ENCODE results near the gene SUCLG1.

Gene SUCLG1

DNA sequence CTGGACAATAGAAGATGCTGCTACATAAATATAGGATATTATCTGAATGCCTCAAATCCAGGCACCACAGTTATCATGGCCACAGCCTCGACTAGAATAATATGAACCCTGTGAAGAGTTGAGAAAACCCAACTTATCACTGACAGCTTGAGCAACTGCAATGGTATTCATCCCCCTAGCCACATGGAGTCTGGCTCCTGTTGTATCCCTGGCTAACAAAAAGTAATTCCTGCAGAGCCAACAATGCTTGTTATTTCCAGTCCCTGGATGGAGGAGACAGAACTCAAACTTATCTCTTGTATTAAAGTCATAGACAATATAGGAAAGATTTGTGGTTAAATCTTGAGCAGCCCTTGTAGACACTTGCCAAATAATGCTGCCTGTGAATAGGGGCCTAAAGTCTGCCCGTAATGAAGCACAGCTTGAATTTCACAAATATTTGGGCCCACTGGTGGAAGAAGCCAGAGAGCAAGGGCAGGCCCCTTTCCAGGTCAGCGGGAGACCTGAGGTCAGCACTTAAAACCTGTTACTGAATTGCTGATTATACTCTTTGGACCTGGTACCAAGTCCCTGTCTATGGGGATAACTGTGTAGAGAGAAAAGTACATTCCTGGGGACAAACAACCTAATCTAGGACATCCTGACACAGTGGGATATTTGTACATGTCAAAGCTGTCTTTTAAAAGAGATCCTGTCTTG is 28.4 kb upstream of the SUCLG1 start:
- DNase-seq (ENCODE audit: low read depth, low spot score): no peak
- TF ChIP-seq, protein P1, sequence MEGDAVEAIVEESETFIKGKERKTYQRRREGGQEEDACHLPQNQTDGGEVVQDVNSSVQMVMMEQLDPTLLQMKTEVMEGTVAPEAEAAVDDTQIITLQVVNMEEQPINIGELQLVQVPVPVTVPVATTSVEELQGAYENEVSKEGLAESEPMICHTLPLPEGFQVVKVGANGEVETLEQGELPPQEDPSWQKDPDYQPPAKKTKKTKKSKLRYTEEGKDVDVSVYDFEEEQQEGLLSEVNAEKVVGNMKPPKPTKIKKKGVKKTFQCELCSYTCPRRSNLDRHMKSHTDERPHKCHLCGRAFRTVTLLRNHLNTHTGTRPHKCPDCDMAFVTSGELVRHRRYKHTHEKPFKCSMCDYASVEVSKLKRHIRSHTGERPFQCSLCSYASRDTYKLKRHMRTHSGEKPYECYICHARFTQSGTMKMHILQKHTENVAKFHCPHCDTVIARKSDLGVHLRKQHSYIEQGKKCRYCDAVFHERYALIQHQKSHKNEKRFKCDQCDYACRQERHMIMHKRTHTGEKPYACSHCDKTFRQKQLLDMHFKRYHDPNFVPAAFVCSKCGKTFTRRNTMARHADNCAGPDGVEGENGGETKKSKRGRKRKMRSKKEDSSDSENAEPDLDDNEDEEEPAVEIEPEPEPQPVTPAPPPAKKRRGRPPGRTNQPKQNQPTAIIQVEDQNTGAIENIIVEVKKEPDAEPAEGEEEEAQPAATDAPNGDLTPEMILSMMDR (IDR thresholded peaks at IDR 0.05; ENCODE audit: insufficient read depth, low read length, missing control alignments): no peak
- H3K4me3 ChIP-seq (ENCODE audit: low read depth, low read length): no peak overlapping the region
- ChIA-PET POLR2A (no interaction called here), CTCF (interaction anchor here (1.4 to 2.9 kb wide), 2 partner anchors 395 to 439 kb away, joined by 5 to 10 read pairs; no protein-coding TSS in a partner anchor)

DNA sequence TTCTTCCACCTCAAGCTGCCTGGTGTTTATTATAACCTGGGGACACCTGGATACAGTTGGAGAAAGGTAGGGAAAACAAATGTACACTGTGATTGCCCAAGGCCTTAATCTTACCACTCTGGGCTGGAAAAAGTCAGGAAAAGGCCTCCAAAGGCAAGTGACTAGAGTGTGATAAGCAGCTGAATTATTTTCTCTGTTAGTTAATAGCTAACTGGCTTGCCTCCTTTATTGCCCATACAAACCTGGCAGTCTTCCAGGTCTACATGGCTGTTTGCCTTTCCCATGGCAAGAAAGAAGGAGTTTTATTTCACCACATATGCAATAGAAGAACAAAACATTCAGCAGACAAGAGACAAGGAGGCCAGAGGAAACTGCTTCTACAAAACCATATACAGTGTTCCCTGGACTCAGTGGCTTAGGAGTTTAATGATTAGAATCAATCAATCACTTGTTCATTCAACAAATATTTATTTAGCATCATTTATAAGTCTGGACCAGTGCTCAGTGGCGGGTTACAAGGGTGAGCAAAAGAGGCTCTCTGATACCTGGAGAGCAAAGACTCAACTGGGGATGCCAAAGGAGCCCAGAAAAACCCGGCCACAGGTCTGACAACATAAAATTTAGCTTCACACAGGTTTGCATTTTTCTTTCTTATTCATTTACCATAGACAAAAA is 27.5 kb upstream of the SUCLG1 start:
- no peak overlapping the region for H3K4me3 ChIP-seq (ENCODE audit: low read depth, low read length)
- CTCF ChIA-PET: interaction anchor here (1.0 to 2.9 kb wide), 3 partner anchors 11 to 439 kb away, joined by 3 to 10 read pairs (median 3); no protein-coding TSS in a partner anchor
- TF ChIP-seq, protein P1 (IDR thresholded peaks at IDR 0.05; ENCODE audit: insufficient read depth, low read length, missing control alignments): no peak
- no peak for DNase-seq (ENCODE audit: low read depth, low spot score)
- POLR2A ChIA-PET: no interaction called here

- TF ChIP-seq, protein P1 (IDR thresholded peaks at IDR 0.05; ENCODE audit: insufficient read depth, low read length, missing control alignments): no peak
- no peak overlapping the region for H3K4me3 ChIP-seq (ENCODE audit: low read depth, low read length)
- ChIA-PET POLR2A (no interaction called here), CTCF (interaction anchor here (0.8 to 1.6 kb wide), 3 partner anchors 9 to 443 kb away, joined by 3 to 5 read pairs (median 3); no protein-coding TSS in a partner anchor)
- no peak for DNase-seq (ENCODE audit: low read depth, low spot score)
These were observed 24.2 kb upstream of the SUCLG1 start for GRCh38 chr2:84483320-84483719.

DNA sequence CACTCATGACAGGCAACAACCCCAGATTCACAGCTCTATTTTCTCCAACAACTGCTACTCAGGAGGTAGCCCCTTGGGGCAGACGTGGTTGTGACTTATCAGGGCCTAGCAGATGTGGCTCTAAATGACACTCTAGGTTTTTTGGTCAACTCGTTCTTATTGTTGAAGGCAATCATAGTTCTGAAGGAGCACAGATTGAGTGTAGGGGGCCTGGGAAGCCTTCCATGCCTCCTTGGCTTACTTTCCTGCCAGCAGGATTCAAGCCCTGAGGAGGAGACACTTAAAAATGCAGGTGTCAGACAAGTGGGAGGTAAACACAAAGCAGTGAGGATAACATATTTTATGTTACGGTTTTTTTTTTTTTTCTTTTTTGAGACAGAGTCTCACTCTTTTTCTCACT is 23.5 kb upstream of the SUCLG1 start:
- POLR2A ChIA-PET: no interaction called here
- no peak overlapping the region for H3K4me3 ChIP-seq (ENCODE audit: low read depth, low read length)
- CTCF ChIA-PET: interaction anchor here (1.5 kb wide), 2 partner anchors 21 to 444 kb away, joined by 3 read pairs; no protein-coding TSS in a partner anchor
- TF ChIP-seq, protein P1 (IDR thresholded peaks at IDR 0.05; ENCODE audit: insufficient read depth, low read length, missing control alignments): no peak
- DNase-seq (ENCODE audit: low read depth, low spot score): no peak

DNA sequence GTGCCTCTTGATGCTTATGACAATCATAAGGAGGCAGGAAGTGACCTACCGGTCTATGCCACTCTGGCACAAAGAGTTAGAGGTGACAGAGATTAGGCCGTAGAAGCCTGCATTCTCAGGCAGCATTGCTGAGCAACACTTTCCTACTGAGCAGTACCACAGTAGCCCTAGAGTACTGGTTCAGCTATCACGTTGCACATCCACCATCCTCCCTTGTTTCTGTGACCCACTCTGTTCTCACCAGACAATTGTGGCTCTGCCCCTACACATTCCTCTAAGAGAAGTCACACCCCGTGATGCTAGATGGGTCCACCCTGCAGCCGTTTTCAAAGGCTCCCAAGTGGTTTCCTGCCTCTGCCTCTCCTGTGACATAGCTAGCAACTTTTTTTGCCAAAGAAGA is 22.6 kb upstream of the SUCLG1 start:
- POLR2A ChIA-PET: no interaction called here
- no peak overlapping the region for H3K4me3 ChIP-seq (ENCODE audit: low read depth, low read length)
- TF ChIP-seq, protein P1 (IDR thresholded peaks at IDR 0.05; ENCODE audit: insufficient read depth, low read length, missing control alignments): no peak
- no peak for DNase-seq (ENCODE audit: low read depth, low spot score)
- CTCF ChIA-PET: interaction anchor here (1.5 kb wide), 1 partner anchor 20 kb away, joined by 3 read pairs; no protein-coding TSS in a partner anchor

DNA sequence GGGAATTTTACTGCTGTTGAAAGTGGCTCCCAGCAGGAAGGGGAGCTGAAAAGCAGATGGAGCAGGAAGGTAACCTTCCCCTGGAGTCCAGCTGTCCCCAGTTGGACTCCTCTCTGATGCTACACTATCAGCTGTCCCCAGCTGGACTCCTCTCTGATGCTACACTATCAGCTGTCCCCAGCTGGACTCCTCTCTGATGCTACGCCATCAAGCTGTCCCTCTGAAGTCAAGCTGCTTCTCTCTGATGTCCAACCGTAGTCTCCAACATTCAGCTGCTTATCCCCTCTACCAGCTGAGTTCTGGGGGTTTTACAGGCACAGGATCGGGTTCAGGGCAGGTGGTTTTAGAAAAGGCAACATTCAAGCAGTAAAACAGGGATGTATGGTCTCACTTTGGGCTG is 19.8 kb upstream of the SUCLG1 start:
- DNase-seq (ENCODE audit: low read depth, low spot score): no peak
- TF ChIP-seq, protein P1 (IDR thresholded peaks at IDR 0.05; ENCODE audit: insufficient read depth, low read length, missing control alignments): no peak
- POLR2A ChIA-PET: no interaction called here

More for the DNA sequence above, 19.8 kb upstream of the SUCLG1 start:
- CTCF ChIA-PET: no interaction called here
- no peak overlapping the region for H3K4me3 ChIP-seq (ENCODE audit: low read depth, low read length)

All from AG04449 (cell line).